HepG2 (cell line): Measurements from ENCODE around the gene VPS37B. TPM values are rescaled to one million over a fixed set of nuclear protein-coding genes. Genes with fewer than 3 reads are reported as not detected.

Source experiments
- ATAC-seq: fragments of 200-7000 bp; cut with Tn5 transposase; 3 replicates; pipeline ENCODE4 v1.9.1; 2020; ENCODE audit warnings: mild to moderate bottlenecking, moderate library complexity
- BruUV-seq: library from RNA; stranded (reverse); fragments of 400-500 nt; replicated peaks from 2 replicates; lab custom pipeline; 2021; lab: Mats Ljungman, UMichigan
- CTCF ChIA-PET: fragments of 300-600 bp; formaldehyde crosslinking; extraction: SDS; loops from one replicate; lab custom pipeline; 2021; ENCODE audit warnings: low total read pairs, inconsistent platforms, low intra/inter-chr PET ratio; lab: Yijun Ruan, JAX
- POLR2A ChIA-PET: fragments of 350-600 bp; sonication (Branson Sonifier 250); formaldehyde crosslinking; loops from one replicate; lab custom pipeline; 2020; ENCODE audit warnings: antibody characterized with exemption, inconsistent platforms; lab: Yijun Ruan, JAX
- DNase-seq: peaks from one replicate; pipeline ENCODE4 v3.0.0-alpha.2; 2015; ENCODE audit warnings: low spot score
- FAIRE-seq: peaks from 3 replicates; lab custom pipeline; 2011; peaks lifted over from hg19 to GRCh38; lab: Jason Lieb, UNC
- H2AFZ ChIP-seq: one replicate; pipeline ENCODE4 v1.6.1; 2011; ENCODE audit warnings: low read length, inconsistent platforms
- H3K27ac ChIP-seq: fragments of 300-600 bp; 3 replicates; pipeline ENCODE4 v1.8.0; 2011; ENCODE audit warnings: mixed run types, mild to moderate bottlenecking, mixed read lengths, low read length, inconsistent platforms; ENCODE audit not compliant: insufficient read depth; ENCODE audit errors: extremely low read length
- H3K27me3 ChIP-seq, 2 experiments: fragments of 200-600 bp in 1 of 2; 2 replicates in 1 of 2; 3 replicates in 1 of 2; pipeline versions ENCODE4 v1.6.0 to v1.8.0; 2011; ENCODE audit warnings: low read length in 2 of 2, mild to moderate bottlenecking in 2 of 2, moderate library complexity in 2 of 2, inconsistent platforms in 1 of 2; ENCODE audit not compliant: insufficient read depth in 2 of 2, control insufficient read depth in 1 of 2
- H3K36me3 ChIP-seq, 2 experiments: fragments of 200-600 bp in 1 of 2; replicated peaks in 1 of 2; 2 replicates in 1 of 2; 3 replicates in 1 of 2; pipeline versions ENCODE4 v1.5.1 to v1.8.0; 2011; ENCODE audit warnings: low read length in 2 of 2, inconsistent platforms in 1 of 2; ENCODE audit not compliant: insufficient read depth in 2 of 2, control insufficient read depth in 1 of 2
- H3K4me1 ChIP-seq: 2 replicates; pipeline ENCODE4 v1.5.1; 2012; ENCODE audit warnings: low read length, inconsistent platforms; ENCODE audit not compliant: insufficient read depth
- H3K4me2 ChIP-seq: 2 replicates; pipeline ENCODE4 v1.6.0; 2011; ENCODE audit warnings: low read depth, low read length, inconsistent platforms
- H3K4me3 ChIP-seq, 3 experiments: fragments of 200-600 bp in 1 of 3; sonication (generic), shearing (Covaris generic) in 1 of 3; replicated peaks in 1 of 3; 2 replicates each; pipeline ENCODE4 v1.5.1; 2011 to 2016; ENCODE audit warnings: low read length in 3 of 3, inconsistent platforms in 2 of 3, low read depth in 2 of 3, mild to moderate bottlenecking in 2 of 3, control low read depth in 1 of 3, mixed read lengths in 1 of 3; ENCODE audit not compliant: insufficient read depth in 1 of 3
- H3K79me2 ChIP-seq: one replicate; pipeline ENCODE4 v1.6.1; 2011; ENCODE audit warnings: low read length, inconsistent platforms; ENCODE audit not compliant: insufficient read depth
- H3K9ac ChIP-seq: 2 replicates; pipeline ENCODE4 v1.6.0; 2011; ENCODE audit warnings: mild to moderate bottlenecking, low read depth, low read length, inconsistent platforms; ENCODE audit not compliant: insufficient read depth
- H3K9me3 ChIP-seq: 2 replicates; pipeline ENCODE4 v1.5.1; 2012; ENCODE audit warnings: mild to moderate bottlenecking, low read length
- H4K20me1 ChIP-seq: 2 replicates; pipeline ENCODE4 v1.6.0; 2011; ENCODE audit warnings: inconsistent platforms, mild to moderate bottlenecking, low read length, moderate library complexity; ENCODE audit not compliant: insufficient read depth
- AGO1 ChIP-seq: fragments of 200-400 bp; formaldehyde crosslinking; IDR thresholded peaks from 2 replicates; pipeline ENCODE4 v1.6.1; 2017; ENCODE audit warnings: mild to moderate bottlenecking, low read depth, low read length, moderate library complexity; ENCODE audit not compliant: poor library complexity, severe bottlenecking
- ATRX ChIP-seq: sonication (generic); formaldehyde crosslinking; IDR thresholded peaks from 2 replicates; pipeline ENCODE4 v1.4.0; 2020; ENCODE audit warnings: missing genetic modification reagents, borderline replicate concordance
- GATAD2A ChIP-seq: IDR thresholded peaks from 2 replicates; pipeline ENCODE4 v1.6.1; 2016
- HNRNPLL ChIP-seq: fragments of 200-400 bp; formaldehyde crosslinking; IDR thresholded peaks from 2 replicates; pipeline ENCODE4 v1.6.1; 2017; ENCODE audit warnings: mild to moderate bottlenecking, low read depth, low read length; ENCODE audit not compliant: poor library complexity, severe bottlenecking
- HNRNPUL1 ChIP-seq: fragments of 200-400 bp; formaldehyde crosslinking; IDR thresholded peaks from 2 replicates; pipeline ENCODE4 v1.6.1; 2017; ENCODE audit warnings: low read depth, mild to moderate bottlenecking, low read length, moderate library complexity
- MIXL1 ChIP-seq: IDR thresholded peaks from 2 replicates; pipeline ENCODE4 v1.6.1; 2016
- PHF8 ChIP-seq: sonication (generic); formaldehyde crosslinking; IDR thresholded peaks from 2 replicates; pipeline ENCODE4 v1.5.0; 2020; ENCODE audit warnings: missing genetic modification reagents
- TOPORS ChIP-seq: sonication (generic); formaldehyde crosslinking; IDR thresholded peaks from 2 replicates; pipeline ENCODE4 v1.8.0; 2023; ENCODE audit warnings: mild to moderate bottlenecking, missing genetic modification reagents
- ZFP41 ChIP-seq: sonication (generic); formaldehyde crosslinking; IDR thresholded peaks from 2 replicates; pipeline ENCODE4 v1.4.0; 2020; ENCODE audit warnings: mild to moderate bottlenecking, missing genetic modification reagents, borderline replicate concordance
- WGBS: methylation state at CpG from one replicate; pipeline ENCODE4 v1.1.6; 2017; ENCODE audit warnings: low lambda C conversion rate; 5-methylcytosine and 5-hydroxymethylcytosine counted together
- in situ Hi-C: cut with HindIII; loops from 2 replicates; pipeline ENCODE4 v1.10.0; 2017; ENCODE audit warnings: low pct_unique_long_range_greater_than_20kb; ENCODE audit not compliant: extremely low pct_ligation_motif_present
- intact Hi-C: fragments of 100-400 bp; cut with micrococcal nuclease; formaldehyde crosslinking; loops from one replicate; pipeline ENCODE4 v1.10.0; 2022; ENCODE audit not compliant: unreplicated experiment
- polyA plus RNA-seq, 8 experiments: library from polyadenylated mRNA; depleted of rRNA in 3 of 8; stranded (reverse) in 7 of 8; unstranded in 1 of 8; fragments of >200 nt; fragmentation: Illumina TruSeq in 4 of 8; extraction: Trizol in 4 of 8; gene quantifications; 2 replicates each; pipeline versions ENCODE4 v1.2.1 to v1.2.3, GENCODE V29; 2011 to 2016; ENCODE audit warnings: low read depth in 4 of 8, missing spikeins in 1 of 8, mixed read lengths in 1 of 8; ENCODE audit not compliant: insufficient read depth in 1 of 8
- total RNA-seq, 5 experiments: library from RNA; depleted of rRNA; stranded (reverse); fragments of >200 nt; fragmentation: Illumina TruSeq; extraction: Trizol; gene quantifications; 2 replicates each; pipeline ENCODE4 v1.2.3, GENCODE V29; 2016; ENCODE audit warnings: low read depth in 1 of 5
- TF ChIP-seq, protein P1 (sequence below): sonication (generic); formaldehyde crosslinking; IDR thresholded peaks from 2 replicates; pipeline ENCODE4 v1.4.0; 2020; ENCODE audit warnings: missing genetic modification reagents
- TF ChIP-seq, protein P2 (sequence below): sonication (generic); formaldehyde crosslinking; IDR thresholded peaks from 2 replicates; pipeline ENCODE4 v1.5.0; 2020; ENCODE audit warnings: mild to moderate bottlenecking, missing genetic modification reagents, borderline replicate concordance

Gene VPS37B
- total and polyA plus RNA-seq, 2 of the 13 experiments (the other 11 are each of a cell fraction or from before 2014, with no cell fraction given), result 4.6 to 5.3 TPM

DNA sequence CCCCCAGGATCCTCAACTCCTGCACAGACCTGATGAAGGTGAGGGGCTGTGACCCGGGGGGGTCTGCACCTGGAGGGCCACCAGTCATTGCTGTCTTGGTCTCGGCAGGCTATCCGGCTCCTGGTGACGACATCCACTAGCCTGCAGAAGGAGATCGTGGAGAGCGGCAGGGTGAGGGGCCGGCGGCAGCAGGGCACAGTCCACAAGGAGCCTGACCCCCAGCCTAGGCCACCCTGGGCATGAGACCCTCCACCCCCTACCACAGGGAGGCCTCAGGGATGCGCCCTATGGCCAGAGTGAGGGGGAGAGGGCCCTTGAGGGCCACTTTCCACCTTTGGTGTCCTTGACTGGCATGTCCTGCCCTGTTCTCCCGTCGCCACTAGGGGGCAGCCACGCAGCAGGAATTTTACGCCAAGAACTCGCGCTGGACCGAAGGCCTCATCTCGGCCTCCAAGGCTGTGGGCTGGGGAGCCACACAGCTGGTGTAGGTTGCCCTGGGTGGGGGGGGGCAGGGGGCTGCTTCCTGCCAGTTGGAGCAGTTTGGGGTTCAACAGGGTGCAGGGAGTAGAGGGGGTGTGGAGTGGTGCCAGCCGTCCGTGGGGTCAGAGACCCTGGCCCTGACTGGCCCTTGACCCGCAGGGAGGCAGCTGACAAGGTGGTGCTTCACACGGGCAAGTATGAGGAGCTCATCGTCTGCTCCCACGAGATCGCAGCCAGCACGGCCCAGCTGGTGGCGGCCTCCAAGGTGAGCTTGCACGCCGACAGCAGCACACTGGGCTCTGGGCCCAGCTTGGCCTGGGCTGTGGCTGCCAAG, 35.7 kb downstream of the VPS37B start (continued):
- TF ChIP-seq GATAD2A (CRISPR knock-in tag), result 0 out of 2 replicates have a peak, but pooled peaks have one; percentile 22
- peak; percentile 8; the same call in 1 of the 2 replicates for TF ChIP-seq PHF8 (CRISPR knock-in tag)
- TF ChIP-seq HNRNPLL, result peak; percentile 23

DNA sequence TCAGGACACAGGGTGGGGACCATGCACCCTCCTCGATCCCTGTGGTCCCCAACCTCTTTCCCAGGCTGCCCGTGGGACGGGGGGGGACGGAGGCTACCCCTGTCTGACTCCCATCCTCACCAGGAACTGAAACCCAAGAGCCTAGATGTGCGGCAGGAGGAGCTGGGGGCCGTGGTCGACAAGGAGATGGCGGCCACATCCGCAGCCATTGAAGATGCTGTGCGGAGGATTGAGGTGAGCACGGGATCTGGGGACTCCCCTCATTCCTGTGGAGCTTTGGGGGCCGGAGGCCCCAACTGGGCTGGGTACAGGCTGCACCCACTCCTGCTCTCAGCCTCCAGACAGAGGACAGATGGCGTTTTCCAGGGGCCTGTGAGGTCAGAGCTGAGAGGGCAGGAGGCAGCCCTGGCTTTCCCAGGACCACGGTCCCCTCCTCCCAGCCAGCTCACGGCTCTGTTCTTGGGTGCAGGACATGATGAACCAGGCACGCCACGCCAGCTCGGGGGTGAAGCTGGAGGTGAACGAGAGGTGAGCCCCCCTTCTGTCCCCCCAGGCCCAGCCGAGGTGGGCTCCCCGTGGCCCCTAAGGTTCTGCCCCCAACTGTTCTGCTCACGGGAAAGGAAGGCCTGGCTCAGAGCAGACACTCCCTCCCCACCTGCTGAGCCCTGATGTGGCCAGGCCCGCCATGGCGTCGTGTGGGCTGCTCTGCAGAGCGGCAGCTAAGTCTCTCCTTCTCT, 36.5 kb downstream of the VPS37B start:
- ATAC-seq (no peak), FAIRE-seq (no peak), DNase-seq (no peak)
- H3K4me2 ChIP-seq, result no peak overlapping the region
- CTCF ChIA-PET, result interaction anchor here (2.0 kb wide), 1 partner anchor 92 kb away, joined by 34 read pairs; no protein-coding TSS in a partner anchor
- no peak overlapping the region for H3K9ac ChIP-seq
- no peaks in the 10 kb centered on the region for H4K20me1 ChIP-seq
- POLR2A ChIA-PET, result no interaction called here
- no TSS peak for BruUV-seq
- no peaks in the 10 kb centered on the region for H3K79me2 ChIP-seq
- no peak overlapping the region for H3K27ac ChIP-seq
- H2AFZ ChIP-seq, result no peak overlapping the region
- intact Hi-C loops, result loop anchor here (1.0 kb wide), 1 partner anchor 93 kb away; no protein-coding TSS in a partner anchor
- no peak overlapping the region for H3K4me3 ChIP-seq
- H3K27me3 ChIP-seq, result no peaks in the 10 kb centered on the region
- peak; percentile 20 for TF ChIP-seq AGO1
- TF ChIP-seq, protein P1, sequence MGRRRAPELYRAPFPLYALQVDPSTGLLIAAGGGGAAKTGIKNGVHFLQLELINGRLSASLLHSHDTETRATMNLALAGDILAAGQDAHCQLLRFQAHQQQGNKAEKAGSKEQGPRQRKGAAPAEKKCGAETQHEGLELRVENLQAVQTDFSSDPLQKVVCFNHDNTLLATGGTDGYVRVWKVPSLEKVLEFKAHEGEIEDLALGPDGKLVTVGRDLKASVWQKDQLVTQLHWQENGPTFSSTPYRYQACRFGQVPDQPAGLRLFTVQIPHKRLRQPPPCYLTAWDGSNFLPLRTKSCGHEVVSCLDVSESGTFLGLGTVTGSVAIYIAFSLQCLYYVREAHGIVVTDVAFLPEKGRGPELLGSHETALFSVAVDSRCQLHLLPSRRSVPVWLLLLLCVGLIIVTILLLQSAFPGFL, result no peak
- TF ChIP-seq MIXL1 (CRISPR knock-in tag), result no peak
- no peak for TF ChIP-seq TOPORS (CRISPR knock-in tag)
- no peak for TF ChIP-seq HNRNPUL1
- TF ChIP-seq, protein P2, sequence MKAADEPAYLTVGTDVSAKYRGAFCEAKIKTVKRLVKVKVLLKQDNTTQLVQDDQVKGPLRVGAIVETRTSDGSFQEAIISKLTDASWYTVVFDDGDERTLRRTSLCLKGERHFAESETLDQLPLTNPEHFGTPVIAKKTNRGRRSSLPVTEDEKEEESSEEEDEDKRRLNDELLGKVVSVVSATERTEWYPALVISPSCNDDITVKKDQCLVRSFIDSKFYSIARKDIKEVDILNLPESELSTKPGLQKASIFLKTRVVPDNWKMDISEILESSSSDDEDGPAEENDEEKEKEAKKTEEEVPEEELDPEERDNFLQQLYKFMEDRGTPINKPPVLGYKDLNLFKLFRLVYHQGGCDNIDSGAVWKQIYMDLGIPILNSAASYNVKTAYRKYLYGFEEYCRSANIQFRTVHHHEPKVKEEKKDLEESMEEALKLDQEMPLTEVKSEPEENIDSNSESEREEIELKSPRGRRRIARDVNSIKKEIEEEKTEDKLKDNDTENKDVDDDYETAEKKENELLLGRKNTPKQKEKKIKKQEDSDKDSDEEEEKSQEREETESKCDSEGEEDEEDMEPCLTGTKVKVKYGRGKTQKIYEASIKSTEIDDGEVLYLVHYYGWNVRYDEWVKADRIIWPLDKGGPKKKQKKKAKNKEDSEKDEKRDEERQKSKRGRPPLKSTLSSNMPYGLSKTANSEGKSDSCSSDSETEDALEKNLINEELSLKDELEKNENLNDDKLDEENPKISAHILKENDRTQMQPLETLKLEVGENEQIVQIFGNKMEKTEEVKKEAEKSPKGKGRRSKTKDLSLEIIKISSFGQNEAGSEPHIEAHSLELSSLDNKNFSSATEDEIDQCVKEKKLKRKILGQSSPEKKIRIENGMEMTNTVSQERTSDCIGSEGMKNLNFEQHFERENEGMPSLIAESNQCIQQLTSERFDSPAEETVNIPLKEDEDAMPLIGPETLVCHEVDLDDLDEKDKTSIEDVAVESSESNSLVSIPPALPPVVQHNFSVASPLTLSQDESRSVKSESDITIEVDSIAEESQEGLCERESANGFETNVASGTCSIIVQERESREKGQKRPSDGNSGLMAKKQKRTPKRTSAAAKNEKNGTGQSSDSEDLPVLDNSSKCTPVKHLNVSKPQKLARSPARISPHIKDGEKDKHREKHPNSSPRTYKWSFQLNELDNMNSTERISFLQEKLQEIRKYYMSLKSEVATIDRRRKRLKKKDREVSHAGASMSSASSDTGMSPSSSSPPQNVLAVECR (CRISPR knock-in tag), result no peak
- no peak for TF ChIP-seq ATRX (CRISPR knock-in tag)
- TF ChIP-seq ZFP41 (CRISPR knock-in tag), result no peak
- peaks cover 0 to 3% of the 10 kb centered on the region in 2 experiments; a peak in 2 of 5 replicates for H3K36me3 ChIP-seq
- peaks cover 51% of the 10 kb centered on the region for H3K4me1 ChIP-seq
- 95% methylated on average over 15 of the region's 26 CpGs for WGBS
- in situ Hi-C loops, result loop anchor here (25.0 kb wide), 1 partner anchor 378 kb away; the partner anchor contains the start of genes MPHOSPH9 and MTRFR
- H3K9me3 ChIP-seq, result no peaks in the 10 kb centered on the region
